Endometrium (tissue), 2 donors: ENCODE measurements around the gene LRRK2.
"Not testable (repeated sequence)": the region's sequence is repeated elsewhere in the genome, so short reads cannot be mapped to it uniquely, and the experiment has no call there.

Experiments
- FAIRE-seq: peaks from 2 replicates; lab custom pipeline; 2012; peaks lifted over from hg19 to GRCh38; lab: Jason Lieb, UNC
- donor health status: control.
- donor health status: control.

The LRRK2 gene

DNA sequence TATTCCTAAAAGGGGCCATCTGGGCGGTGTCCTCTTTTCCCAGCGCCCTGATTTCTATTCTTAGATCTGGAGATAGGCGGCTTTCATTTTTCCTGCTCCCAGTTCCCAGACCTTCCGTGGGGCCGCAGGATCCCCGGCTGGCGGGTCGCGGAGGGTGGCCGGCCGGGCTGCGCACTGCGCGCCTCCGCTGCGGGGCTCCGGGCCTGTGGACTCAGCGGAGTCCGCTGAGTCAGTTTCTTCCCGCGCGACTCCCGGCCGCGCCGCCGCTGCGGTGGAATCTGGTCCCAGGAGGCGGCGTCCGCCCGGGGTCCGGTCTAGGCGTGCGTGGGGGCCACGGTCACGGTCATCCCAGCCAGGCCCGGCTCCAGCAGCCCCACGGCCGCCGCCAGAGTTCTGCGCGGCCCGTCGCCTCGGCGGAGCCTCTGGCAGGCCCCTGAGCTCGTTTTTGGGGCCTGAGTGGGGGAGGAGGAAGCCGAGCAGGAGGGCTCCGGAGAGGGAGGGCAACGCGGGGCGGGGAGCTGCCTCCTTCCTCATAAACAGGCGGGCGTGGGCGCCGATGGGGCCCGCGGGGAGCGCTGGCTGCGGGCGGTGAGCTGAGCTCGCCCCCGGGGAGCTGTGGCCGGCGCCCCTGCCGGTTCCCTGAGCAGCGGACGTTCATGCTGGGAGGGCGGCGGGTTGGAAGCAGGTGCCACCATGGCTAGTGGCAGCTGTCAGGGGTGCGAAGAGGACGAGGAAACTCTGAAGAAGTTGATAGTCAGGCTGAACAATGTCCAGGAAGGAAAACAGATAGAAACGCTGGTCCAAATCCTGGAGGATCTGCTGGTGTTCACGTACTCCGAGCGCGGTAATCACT, at the start of gene LRRK2:
TSS of gene LRRK2 (plus strand) at position 559 of the 853 bp plus-strand sequence. CDS start at position 694, 135 bp downstream.
- FAIRE-seq, result no peak

DNA sequence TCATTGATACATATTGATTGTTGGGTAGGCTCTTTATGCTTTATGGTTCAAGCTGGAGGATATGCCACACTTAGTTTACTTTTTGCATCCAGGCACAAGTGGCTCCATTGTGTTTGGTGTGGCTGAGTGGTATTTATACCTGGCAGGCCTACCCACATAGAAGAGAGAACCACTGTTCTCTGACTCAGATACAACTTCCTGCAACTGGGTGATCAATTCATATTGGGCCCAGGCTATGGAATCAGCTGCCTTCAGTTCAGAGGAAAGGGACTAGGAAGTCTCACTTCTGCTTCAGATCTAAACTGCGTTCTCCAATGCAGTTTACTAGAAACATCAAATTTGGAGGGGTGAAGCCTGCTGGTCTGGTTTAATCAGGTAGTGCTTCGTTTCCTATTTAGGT, 49.8 kb upstream of the LRRK2 start:
- no peak for FAIRE-seq

DNA sequence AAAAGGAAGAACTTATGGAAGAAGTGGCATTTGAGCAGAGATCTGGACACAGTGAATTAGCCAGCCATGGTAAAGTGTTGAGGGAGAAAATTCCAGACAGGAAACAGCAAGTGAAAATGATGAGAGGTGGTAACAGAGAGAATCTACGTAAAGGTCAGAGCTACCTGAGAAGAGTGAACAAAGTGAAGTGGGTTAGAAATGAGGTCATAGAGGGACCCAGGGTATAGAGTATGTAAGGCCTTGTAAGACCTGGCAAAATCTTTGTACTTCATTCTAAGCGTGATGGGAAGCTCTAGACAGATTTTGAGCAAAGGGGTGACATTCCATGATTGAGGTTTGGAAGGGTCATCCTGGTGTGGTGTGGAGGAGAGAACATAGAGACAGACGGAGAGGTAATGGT, 49.3 kb upstream of the LRRK2 start:
- FAIRE-seq, result no peak

DNA sequence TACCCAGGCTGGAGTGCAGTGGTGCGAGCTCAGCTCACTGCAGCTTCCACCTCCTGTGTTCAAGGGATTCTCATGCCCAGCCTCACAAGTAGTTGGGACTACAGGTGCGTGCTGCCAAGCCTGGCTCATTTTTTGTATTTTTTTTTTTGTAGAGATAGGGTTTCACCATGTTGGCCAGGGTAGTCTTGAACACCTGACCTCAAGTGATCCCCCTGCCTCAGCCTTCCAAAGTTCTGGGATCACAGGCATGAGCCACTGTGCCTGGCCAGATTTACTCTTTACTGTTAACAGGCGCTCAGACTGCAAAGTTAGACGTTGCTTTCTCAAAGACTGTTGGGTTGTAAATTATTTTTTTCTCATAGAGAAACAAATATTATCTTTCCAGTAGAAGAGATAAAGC, 46.1 kb upstream of the LRRK2 start:
- no peak for FAIRE-seq

DNA sequence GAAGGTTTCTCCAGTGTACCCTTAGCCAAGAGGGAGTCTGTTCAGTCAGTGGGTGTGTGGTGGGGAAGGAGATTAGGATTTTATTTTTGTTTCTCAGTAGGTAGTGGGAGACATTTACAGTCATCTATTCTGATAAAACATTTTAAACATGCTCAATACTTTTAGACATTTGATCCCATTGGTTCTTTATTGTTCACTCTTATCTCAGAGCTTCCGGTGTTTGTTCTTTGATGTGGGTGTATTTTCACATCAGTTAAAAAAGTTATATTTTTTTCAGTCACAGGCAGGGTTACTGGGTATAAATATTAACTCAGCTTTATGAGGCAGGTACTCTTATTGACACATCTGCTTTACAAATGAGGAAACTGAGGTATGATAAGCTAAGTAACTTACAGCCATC, 43.3 kb upstream of the LRRK2 start:
- no peak for FAIRE-seq

DNA sequence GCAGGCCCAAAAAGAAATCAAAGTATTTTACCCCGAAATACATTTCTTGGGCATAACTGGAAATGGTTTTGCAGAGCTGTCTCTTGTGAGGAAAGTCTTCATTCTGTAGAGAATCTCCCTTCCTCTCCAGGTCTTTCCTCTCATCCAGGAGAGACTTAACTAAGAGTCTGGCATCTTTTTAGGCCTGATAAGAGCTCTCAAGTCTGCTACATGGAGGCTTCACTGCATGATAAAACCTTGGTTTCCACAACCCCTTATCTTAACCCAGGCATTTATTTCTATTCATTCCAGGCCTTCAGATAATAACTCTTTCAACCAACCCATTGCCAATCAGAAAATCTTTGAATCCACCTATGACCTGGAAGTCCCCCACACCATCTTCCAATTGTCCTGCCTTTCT, 41.1 kb upstream of the LRRK2 start:
- FAIRE-seq, result no peak

DNA sequence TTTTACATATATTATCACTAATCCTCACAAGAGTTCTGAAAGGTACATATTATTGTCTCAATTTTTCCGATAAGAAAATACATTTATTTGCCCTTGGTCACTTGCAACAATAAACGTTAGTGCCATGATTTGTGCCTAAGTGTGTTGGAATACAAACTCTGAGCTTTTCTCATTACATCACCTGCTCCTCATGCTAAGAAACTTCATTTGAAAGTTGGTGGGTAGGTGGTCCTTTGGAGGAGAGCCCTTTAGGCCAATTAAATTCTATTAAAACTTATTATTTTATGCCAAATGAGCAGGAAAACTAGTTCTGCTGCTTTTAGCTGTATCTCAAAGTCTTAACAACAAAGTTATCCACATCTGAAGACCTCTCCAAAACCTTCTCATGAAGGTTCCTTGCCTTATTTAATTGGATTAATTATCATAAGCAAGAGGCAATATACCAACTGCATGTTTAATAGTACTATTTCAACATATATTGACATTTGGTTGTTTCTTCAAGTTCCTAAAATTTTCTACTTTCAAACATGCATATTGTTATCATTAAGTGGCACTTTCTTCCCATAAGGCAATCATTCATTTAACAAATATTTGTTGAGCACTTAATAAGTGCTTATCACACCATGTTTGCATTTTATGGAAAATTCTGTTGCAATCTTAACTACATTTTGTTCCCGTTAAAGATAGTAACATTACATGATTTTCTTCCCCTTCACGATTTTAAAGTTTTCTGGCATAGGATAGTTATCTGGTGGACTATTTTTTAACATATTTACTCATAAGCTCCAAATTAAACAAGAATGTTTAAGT, 40.1 kb upstream of the LRRK2 start:
- FAIRE-seq, result no peak

DNA sequence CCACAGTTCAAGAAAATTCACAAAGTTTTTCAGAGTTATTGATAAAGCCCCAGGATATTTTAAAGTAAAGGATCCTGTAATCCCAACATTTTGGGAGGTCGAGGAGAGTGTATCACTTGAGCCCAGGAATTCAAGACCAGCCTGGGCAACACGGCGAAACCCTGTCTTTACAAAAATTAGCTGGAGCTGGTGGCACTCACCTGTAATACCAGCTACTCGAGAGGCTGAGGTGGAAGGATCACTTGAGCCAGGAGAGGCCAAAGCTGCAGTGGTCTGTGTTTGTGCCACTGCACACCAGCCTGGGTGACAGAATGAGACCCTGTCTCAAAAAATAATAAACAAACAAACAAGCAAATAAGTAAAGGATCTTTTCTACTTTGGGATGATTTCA, 39.5 kb upstream of the LRRK2 start:
- FAIRE-seq, result no peak

DNA sequence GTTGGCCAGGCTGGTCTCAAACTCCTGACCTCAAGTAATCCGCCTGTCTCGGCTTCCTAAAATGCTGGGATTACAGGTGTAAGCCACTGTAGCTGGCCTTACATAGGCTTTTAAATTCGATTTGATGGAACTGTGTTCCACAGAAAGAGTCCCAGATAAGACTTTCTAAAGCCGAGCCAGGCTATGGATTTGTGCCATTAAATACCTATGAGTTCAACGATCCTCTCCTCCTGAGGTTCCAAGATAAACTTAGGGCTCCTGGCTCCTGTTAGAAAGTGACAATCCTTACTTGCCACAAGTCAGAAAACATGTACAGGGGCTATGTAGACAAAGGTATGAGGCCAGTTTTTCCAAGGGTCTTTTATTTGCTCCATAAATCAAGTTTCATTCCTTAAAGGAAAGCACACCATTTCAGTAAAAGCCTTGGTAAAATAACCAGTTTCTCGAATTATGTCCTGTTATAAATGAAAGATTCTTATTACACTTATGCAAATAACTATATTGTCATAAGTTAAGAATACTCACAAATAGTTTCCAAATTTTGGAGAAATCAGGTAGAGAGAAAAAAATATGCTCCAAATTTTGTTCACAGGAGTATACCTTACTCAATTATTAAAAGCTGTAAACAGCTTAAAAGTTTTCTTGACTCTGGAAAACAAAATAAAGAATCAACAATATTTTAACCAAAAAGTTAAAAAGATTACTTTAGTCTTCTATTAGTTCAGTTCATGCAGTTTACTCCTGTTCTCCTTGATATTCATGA, 36.1 kb upstream of the LRRK2 start:
- no peak for FAIRE-seq

DNA sequence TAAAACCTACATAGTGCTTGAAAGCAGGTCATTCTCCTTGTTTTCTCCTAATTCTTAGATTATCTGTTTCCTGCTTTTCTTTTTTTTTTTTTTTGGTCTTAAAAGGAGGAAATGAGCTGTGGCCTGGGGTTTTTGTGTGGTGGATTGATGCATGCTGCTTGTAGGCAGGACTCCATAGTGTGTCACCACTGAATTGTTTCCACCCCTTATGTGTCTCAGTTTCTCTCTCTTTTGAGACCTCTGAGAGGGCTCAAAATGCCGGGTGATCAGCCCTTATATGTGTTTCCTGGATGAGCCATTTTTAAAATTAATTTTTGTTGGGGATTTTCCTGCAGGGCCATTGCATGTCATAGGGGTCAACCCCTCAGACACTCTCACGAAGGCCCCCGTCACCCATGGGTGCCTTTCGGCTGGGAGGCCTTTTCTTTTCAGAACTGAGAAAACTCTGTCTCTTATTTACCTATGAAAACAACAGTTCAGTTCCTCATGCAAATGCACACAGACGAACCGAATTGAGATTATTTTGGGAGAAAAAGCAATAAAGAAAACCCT, 32.0 kb upstream of the LRRK2 start:
- FAIRE-seq, result no peak

DNA sequence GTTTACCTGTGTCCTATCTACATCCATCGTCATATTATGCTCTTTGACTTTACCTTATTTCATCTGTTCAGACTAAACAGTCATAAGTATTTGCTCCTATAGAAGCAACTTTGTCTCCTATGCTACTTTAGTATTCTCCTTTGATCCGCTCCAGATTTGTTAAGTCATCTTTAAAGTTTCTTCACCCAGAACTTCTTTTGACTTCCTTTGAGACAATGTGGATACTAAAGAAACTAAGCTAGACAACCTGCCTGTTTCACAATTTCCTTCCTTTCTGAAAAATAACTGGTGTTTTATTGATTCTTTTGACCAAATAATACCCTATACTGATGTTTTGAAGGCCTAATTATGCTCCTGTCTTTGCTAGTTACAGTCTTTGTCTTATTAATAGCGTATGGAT, 30.0 kb upstream of the LRRK2 start:
- no peak for FAIRE-seq

DNA sequence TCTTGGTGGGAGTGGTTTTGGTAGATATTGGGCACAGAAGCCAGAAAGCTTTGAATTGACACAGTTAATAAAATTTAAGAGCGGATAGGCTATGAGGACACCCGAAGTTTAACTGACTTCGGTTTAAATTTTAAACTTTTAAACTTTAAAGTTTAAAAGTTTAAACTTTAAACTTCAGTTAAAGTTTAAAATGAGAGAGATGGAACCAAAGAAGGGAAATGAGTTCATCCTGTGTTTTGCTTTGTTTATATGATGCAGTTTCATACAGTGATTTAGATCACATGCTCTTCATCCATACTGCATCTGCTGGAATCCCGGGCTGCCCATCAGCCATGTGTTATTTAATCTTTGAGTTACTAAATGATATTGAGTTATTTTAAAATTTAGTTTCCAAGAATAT, 27.2 kb upstream of the LRRK2 start:
- FAIRE-seq, result no peak

DNA sequence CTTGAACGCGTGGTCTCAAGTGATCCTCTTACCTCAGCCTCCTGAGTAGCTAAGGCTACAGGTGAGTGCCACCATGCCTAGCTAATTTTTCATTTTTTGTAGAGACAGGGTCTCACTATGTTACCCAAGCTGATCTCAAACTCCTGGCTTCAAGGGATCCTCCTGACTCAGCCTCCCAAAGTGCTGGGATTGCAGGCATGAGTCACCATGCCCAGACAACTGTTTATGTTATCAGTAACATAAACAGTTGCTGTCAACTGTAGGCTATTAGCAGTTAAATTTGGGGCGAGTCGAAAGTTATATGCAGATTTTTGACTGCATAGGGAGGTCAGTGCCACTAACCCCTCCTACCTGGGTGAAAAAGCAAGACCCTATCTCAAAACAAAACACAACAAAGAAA, 26.2 kb upstream of the LRRK2 start:
- no peak for FAIRE-seq

DNA sequence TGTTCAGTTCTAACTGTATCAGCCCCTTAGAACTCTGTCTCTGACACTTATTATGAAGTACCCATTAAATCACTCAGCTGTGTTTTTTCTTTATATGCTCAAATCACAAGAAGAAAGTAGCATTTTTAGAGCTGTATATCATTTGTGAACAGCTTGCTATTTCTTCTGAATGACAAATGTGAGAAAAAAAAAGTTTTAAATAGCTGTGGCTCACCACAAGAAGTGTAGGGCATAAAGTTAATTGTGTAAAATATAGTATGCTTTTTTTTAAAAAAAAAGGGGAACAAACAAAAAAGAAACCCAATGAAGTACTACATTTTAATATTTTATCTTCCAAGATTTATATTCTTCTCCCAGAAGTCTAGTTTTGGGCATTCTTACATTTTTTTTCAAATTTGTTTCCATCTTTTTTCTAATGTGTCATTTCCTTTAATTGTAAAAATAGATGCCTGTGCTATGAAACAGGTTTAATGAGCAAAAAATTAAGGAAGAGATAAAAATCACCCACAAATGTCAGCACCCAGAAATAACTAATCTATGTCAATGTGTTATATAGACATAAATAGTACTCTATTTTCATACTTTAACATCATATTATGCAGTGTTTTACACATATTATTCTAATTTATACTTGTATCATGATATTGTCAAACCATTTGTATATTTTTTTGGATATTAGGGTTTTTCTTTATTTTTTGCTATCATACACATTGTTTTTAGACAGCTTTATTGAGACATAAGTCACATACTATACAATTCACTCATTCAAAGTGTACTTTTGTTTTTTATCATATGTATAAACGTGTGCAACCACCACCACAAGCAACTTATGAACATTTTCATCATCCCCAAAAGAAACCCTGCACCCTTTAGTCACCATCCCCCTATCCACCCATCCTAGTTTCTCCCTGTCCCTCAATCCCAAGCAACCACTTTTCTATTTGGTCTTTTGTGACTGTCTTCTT, 22.4 kb upstream of the LRRK2 start:
- no peak for FAIRE-seq

DNA sequence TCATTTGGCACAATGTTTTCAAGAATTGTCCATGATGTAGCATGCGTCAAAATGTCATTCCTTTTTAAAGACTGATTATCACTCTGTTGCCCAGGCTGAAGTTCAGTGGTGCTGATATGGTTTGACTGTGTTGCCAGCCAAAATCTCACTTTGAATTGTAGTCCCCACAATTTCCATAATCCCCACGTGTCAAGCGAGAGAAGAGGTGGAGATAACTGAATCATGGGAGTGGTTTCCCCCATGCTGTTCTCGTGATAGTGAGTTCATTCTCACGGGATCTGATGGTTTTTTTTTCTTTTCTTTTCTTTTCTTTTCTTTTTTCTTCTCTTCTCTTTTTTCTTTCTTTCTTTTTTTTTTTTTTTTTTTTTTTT, 21.8 kb upstream of the LRRK2 start:
- no peak for FAIRE-seq

DNA sequence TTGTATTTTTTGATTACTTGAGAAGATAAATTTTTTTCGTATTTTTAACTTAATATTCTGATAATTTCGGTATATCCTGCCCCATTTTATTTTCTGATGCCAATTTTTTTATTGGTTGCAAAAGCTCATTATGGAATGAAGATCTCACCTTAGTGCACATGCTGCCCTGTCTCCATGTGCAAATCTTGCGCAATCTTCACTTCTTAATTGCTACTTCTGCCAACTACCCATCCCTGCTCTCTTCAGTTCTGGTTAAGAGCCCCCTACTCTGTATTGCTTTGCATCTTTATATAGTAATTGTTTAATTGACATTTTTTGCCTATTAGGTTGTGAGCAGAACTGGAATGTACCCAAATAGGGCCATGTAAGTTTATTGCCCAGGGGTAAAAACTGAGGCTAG, 20.5 kb upstream of the LRRK2 start:
- no peak for FAIRE-seq

DNA sequence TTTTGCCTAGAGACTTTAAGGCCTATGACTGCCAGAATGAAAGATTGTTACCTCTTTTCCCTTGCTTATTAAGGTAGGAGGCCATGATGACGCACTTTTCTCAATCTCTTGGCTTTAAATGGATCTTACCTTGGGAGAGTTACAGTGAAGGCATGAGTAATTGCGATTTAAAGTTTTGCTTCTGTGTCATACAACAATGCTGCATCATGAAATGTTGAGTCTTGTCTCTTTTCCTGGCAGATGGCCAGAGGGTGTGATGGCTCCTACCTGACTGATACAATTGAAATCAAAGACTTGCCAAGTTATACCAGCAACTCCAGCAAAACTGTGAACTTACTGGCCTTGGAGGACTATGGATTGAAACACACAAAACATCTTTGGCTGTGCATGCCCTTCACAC, 17.2 kb upstream of the LRRK2 start:
- no peak for FAIRE-seq

DNA sequence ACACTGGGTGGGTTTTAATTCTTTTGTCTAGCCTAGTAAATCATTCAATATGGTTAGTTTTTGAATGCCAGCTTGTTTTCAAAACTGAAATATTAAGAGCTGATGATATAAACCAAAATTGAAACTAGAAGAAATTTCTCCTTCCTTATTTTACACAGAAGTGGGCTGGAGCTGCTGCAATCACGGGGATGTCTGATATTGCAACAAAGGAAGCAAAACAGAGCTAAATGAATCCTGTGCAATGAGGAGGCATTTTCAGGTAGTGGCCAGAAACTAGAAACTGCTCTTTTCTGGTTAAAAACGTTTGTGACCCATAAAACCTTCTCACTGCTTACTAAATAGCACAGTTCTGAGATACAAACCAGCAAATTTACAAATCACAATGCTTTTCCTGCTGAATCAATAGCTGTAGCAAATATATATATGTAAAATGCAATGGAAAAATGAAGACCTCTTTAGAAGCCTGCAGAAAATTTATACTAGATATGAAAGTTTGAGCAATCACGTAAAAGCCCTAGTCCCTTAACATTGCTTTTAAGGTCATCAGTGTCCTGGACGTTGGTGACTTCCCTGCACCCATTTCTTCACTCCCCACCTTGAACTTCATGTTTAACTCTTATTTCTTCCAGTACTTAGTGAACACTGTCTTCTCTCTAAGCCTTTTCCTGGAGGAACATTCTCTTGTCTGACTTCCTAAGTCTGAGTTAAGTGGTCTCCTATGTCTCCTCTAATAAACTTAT, 15.9 kb upstream of the LRRK2 start:
- no peak for FAIRE-seq

DNA sequence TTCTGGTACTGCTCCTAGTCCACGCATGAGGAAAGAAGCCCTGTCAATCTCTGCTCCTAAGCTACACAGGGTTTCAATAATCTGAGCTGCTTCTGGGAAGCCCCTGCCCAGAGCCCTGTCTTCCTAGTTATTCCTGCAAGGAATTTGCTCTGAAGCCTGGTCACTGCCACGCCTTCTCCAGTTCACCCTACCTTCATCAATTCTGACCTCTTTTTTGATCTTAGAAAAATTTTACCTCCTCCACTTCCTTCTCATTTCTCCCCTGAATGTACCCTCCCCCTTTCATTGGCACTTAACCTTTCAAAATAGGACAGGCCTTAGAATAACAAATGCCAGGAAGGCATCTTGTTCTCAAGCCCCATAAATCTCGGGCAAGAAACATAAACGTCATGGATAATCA, 14.9 kb upstream of the LRRK2 start:
- no peak for FAIRE-seq

DNA sequence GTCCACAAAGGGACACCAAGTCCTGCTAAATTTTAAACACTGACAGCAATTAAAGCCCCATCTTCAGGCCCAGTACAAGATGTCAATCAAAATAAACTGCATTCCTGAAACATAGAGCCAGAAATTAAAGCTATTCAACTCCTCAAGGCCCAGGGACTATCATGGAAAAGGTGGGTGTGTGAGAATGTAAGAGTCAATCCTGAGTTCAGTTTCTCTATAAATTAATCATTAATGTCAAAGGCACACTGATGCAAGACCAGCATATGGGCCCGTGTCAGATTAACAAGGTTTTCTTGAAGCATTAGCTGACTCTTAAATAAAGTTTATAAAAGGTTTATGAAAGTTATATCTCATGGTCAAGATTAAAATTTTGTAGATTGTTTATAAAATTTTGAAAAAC, 13.6 kb upstream of the LRRK2 start:
- not testable (repeated sequence) for FAIRE-seq

DNA sequence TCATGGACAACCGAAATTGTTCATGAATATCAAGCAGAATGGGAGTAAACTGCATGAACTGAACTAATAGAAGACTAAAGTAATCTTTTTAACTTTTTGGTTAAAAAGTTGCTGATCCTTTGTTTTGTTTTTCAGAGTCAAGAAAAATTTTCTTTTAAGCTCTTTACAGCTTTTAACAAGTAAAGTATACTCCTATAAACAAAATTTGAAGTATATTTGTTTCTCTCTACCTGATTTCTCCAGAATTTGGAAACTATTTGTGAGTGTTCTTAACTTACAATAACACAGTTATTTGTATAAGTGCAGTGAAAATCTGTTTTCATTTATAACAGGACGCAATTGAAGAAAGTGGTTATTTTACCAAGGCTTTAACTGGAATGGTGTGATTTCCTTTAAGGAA, 12.2 kb upstream of the LRRK2 start:
- FAIRE-seq, result no peak
